Endothelial cell of umbilical vein (primary cell): Measurements from ENCODE around the gene WDR82. TPM values are rescaled to one million over a fixed set of nuclear protein-coding genes. Genes with fewer than 3 reads are reported as not detected.

Experiments
- BruUV-seq: library from RNA; stranded (reverse); fragments of 400-500 nt; replicated peaks from 2 replicates; lab custom pipeline; 2021; lab: Mats Ljungman, UMichigan
- CTCF ChIA-PET: fragments of 300-600, 350-600 bp; sonication (Branson Sonifier 250); formaldehyde crosslinking; loops from one replicate; lab custom pipeline; 2021; ENCODE audit warnings: antibody characterized with exemption, inconsistent platforms; lab: Charles Lee
- POLR2A ChIA-PET: fragments of 300-600, 350-600 bp; sonication (Branson Sonifier 250); formaldehyde crosslinking; loops from one replicate; lab custom pipeline; 2021; ENCODE audit warnings: antibody characterized with exemption, inconsistent platforms; lab: Charles Lee
- DNase-seq: peaks from one replicate; pipeline ENCODE4 v3.0.0-alpha.2; 2011; ENCODE audit warnings: low read depth, low spot score
- FAIRE-seq: peaks from 2 replicates; lab custom pipeline; 2011; peaks lifted over from hg19 to GRCh38; lab: Jason Lieb, UNC
- H2AFZ ChIP-seq: 2 replicates; pipeline ENCODE4 v1.6.0; 2012; ENCODE audit warnings: low read depth, low read length, control low read depth, inconsistent platforms
- H3K27ac ChIP-seq: 2 replicates; pipeline ENCODE4 v1.5.1; 2011; ENCODE audit warnings: low read depth, mild to moderate bottlenecking, control low read depth, low read length, moderate library complexity; ENCODE audit not compliant: insufficient read depth
- H3K27me3 ChIP-seq, 2 experiments: 2 replicates each; pipeline versions ENCODE4 v1.6.0 to v1.6.1; 2011; ENCODE audit warnings: low read length in 2 of 2, mixed read lengths in 1 of 2; ENCODE audit not compliant: control insufficient read depth in 2 of 2, insufficient read depth in 2 of 2
- H3K36me3 ChIP-seq, 2 experiments: 2 replicates in 1 of 2; 3 replicates in 1 of 2; pipeline ENCODE4 v1.5.1; 2011; ENCODE audit warnings: low read length in 2 of 2, mild to moderate bottlenecking in 1 of 2, moderate library complexity in 1 of 2; ENCODE audit not compliant: control insufficient read depth in 2 of 2, insufficient read depth in 2 of 2; ENCODE audit errors: extremely low read depth in 1 of 2
- H3K4me1 ChIP-seq: 3 replicates; pipeline ENCODE4 v1.5.1; 2011; ENCODE audit warnings: mild to moderate bottlenecking, low read length; ENCODE audit not compliant: control insufficient read depth, insufficient read depth; ENCODE audit errors: extremely low read depth
- H3K4me2 ChIP-seq: 2 replicates; pipeline ENCODE4 v1.6.1; 2011; ENCODE audit warnings: low read length, control low read depth, mixed read lengths; ENCODE audit not compliant: insufficient read depth
- H3K4me3 ChIP-seq, 3 experiments: fragments of 200-600 bp in 1 of 3; sonication (generic), shearing (Covaris generic) in 1 of 3; replicated peaks in 1 of 3; 2 replicates each; pipeline ENCODE4 v1.5.1; 2011 to 2016; ENCODE audit warnings: control low read depth in 3 of 3, low read length in 3 of 3, mild to moderate bottlenecking in 2 of 3, inconsistent platforms in 1 of 3, low read depth in 1 of 3, moderate library complexity in 1 of 3; ENCODE audit not compliant: insufficient read depth in 1 of 3
- H3K79me2 ChIP-seq: 2 replicates; pipeline ENCODE4 v1.6.0; 2012; ENCODE audit warnings: low read length, inconsistent platforms; ENCODE audit not compliant: control insufficient read depth, insufficient read depth
- H3K9ac ChIP-seq: replicated peaks from 2 replicates; pipeline ENCODE3; 2011; ENCODE audit warnings: low read length, control low read depth; ENCODE audit not compliant: insufficient read depth; ENCODE audit errors: extremely low read depth
- H3K9me1 ChIP-seq: replicated peaks from 3 replicates; pipeline ENCODE4 v1.6.0; 2011; ENCODE audit warnings: mild to moderate bottlenecking, low read length; ENCODE audit not compliant: control insufficient read depth, insufficient read depth; ENCODE audit errors: extremely low read depth
- H3K9me3 ChIP-seq: replicated peaks from 2 replicates; pipeline ENCODE4 v1.5.1; 2012; ENCODE audit warnings: low read length, inconsistent platforms; ENCODE audit not compliant: control insufficient read depth, insufficient read depth
- H4K20me1 ChIP-seq: replicated peaks from 2 replicates; pipeline ENCODE3; 2011; ENCODE audit warnings: mild to moderate bottlenecking, low read length; ENCODE audit not compliant: control insufficient read depth, insufficient read depth; ENCODE audit errors: extremely low read depth
- CTCF ChIP-seq, 2 donors: IDR thresholded peaks; 1 replicate in 1 of 2; 2 replicates in 1 of 2; pipeline ENCODE4 v1.5.1; 2011; ENCODE audit warnings: low read length in 2 of 2, mild to moderate bottlenecking in 2 of 2, moderate library complexity in 2 of 2, control low read depth in 1 of 2, inconsistent platforms in 1 of 2, low read depth in 1 of 2; ENCODE audit not compliant: insufficient read depth in 1 of 2; ENCODE audit errors: extremely low read depth in 1 of 2
- EZH2 ChIP-seq: IDR thresholded peaks from 2 replicates; pipeline ENCODE4 v1.6.1; 2012; ENCODE audit warnings: borderline replicate concordance, low read depth, mild to moderate bottlenecking, moderate library complexity, low read length, inconsistent platforms; ENCODE audit not compliant: severe bottlenecking
- FOS ChIP-seq: IDR thresholded peaks from 2 replicates; pipeline ENCODE4 v1.6.1; 2011; ENCODE audit warnings: mild to moderate bottlenecking, low read length, moderate library complexity, borderline replicate concordance; ENCODE audit not compliant: insufficient read depth
- GATA2 ChIP-seq: IDR thresholded peaks from 2 replicates; pipeline ENCODE4 v1.7.0; 2011; ENCODE audit warnings: low read depth, mild to moderate bottlenecking, moderate library complexity, mixed read lengths, low read length; ENCODE audit not compliant: insufficient read length, insufficient read depth
- JUN ChIP-seq: IDR thresholded peaks from 2 replicates; pipeline ENCODE4 v1.6.1; 2011; ENCODE audit warnings: borderline replicate concordance, low read depth; ENCODE audit not compliant: insufficient read length, insufficient read depth
- MAX ChIP-seq: IDR thresholded peaks from 2 replicates; pipeline ENCODE4 v1.6.1; 2011; ENCODE audit not compliant: insufficient read depth, insufficient read length
- MYC ChIP-seq: IDR thresholded peaks from one replicate; pipeline ENCODE4 v1.6.1; 2011; ENCODE audit warnings: mild to moderate bottlenecking, low read depth, low read length
- POLR2A ChIP-seq: IDR thresholded peaks from 2 replicates; pipeline ENCODE4 v1.6.1; 2012; ENCODE audit warnings: low read depth, mild to moderate bottlenecking, control low read depth, low read length
- POLR2AphosphoS5 ChIP-seq: IDR thresholded peaks from 2 replicates; pipeline ENCODE4 v1.6.1; 2012; ENCODE audit warnings: low read depth, mild to moderate bottlenecking, control low read depth, low read length, moderate library complexity; ENCODE audit not compliant: insufficient read depth
- dilution Hi-C: fragments of 300-500 bp; cut with MboI; formaldehyde crosslinking; loops from one replicate; pipeline ENCODE4 v1.15.0; 2019; ENCODE audit warnings: low sequenced_read_pairs; ENCODE audit not compliant: extremely low pct_ligation_motif_present
- intact Hi-C: fragments of 100-400 bp; cut with micrococcal nuclease; formaldehyde crosslinking; loops from one replicate; pipeline ENCODE4 v1.10.0; 2022
- polyA plus RNA-seq, 4 experiments: library from polyadenylated mRNA; depleted of rRNA in 3 of 4; stranded (reverse) in 3 of 4; unstranded in 1 of 4; fragments of >200 nt; gene quantifications; 2 replicates each; pipeline versions ENCODE4 v1.2.1 to v1.2.3, GENCODE V29; 2011 to 2012; ENCODE audit warnings: missing spikeins in 1 of 4
- total RNA-seq: library from RNA; stranded (reverse); gene quantifications from 2 replicates; pipeline ENCODE4 v1.2.3, GENCODE V29; 2021

The WDR82 gene
- total and polyA plus RNA-seq, 2 donors (not counting 3 experiments of a cell fraction or from before 2014, with no cell fraction given), result 39.9 to 71.3 TPM

GRCh38 chr3:52237006-52237656 lies 41.3 kb downstream of the WDR82 start:
- H4K20me1 ChIP-seq, result no peaks in the 10 kb centered on the region
- H3K4me2 ChIP-seq, result peak overlapping the region; percentile 32
- no TSS peak for BruUV-seq
- dilution Hi-C loops (no loop called here), intact Hi-C loops (loop anchor here (1.0 to 5.0 kb wide), 2 partner anchors 17 to 210 kb away; partner anchors contain the start of gene SEMA3G)
- H3K4me3 ChIP-seq, result no peak overlapping the region
- no peaks in the 10 kb centered on the region for H3K9me3 ChIP-seq
- peaks cover 0 to 2% of the 10 kb centered on the region in 2 experiments for H3K36me3 ChIP-seq
- CTCF ChIA-PET, result interaction anchor here (0.7 to 7.3 kb wide), 15 partner anchors 15 to 212 kb away, joined by 3 to 104 read pairs (median 3); partner anchors contain the start of genes GLYCTK, POC1A, TLR9 and WDR82
- H3K27me3 ChIP-seq, result no peaks in the 10 kb centered on the region
- FAIRE-seq (no peak), DNase-seq (no peak)
- TF ChIP-seq FOS (no peak), GATA2 (no peak), MAX (no peak), JUN (no peak), POLR2A (no peak), EZH2 (no peak), CTCF (IDR thresholded peaks at IDR 0.05; ENCODE audit: extremely low read depth in 1 of 2, insufficient read depth in 1 of 2, low read depth in 1 of 2, low read length in 2 of 2) (no peak), MYC (no peak), POLR2AphosphoS5 (no peak)
- peaks cover 18% of the 10 kb centered on the region for H3K4me1 ChIP-seq
- POLR2A ChIA-PET, result interaction anchor here (0.9 kb wide), 1 partner anchor 18 kb away, joined by 3 read pairs; no protein-coding TSS in a partner anchor
- no peak overlapping the region for H3K9ac ChIP-seq
- H3K79me2 ChIP-seq, result peaks cover 40% of the 10 kb centered on the region
- H2AFZ ChIP-seq, result no peak overlapping the region
- no peaks in the 10 kb centered on the region for H3K9me1 ChIP-seq
- H3K27ac ChIP-seq, result peak overlapping the region; percentile 80
